GM19395 (cell line): ENCODE results near the gene TBX15.
A peak's percentile ranks its signal among the peaks of the same experiment; 100 is the strongest.
"Not testable (repeated sequence)": the region's sequence is repeated elsewhere in the genome, so short reads cannot be mapped to it uniquely, and the experiment has no call there.

Experiments used
- ATAC-seq: cut with Tn5 transposase; IDR thresholded peaks from one replicate; pipeline ENCODE4 v1.9.1; 2021; ENCODE audit warnings: mild to moderate bottlenecking, moderate library complexity; ENCODE audit not compliant: unreplicated experiment

Gene TBX15

DNA sequence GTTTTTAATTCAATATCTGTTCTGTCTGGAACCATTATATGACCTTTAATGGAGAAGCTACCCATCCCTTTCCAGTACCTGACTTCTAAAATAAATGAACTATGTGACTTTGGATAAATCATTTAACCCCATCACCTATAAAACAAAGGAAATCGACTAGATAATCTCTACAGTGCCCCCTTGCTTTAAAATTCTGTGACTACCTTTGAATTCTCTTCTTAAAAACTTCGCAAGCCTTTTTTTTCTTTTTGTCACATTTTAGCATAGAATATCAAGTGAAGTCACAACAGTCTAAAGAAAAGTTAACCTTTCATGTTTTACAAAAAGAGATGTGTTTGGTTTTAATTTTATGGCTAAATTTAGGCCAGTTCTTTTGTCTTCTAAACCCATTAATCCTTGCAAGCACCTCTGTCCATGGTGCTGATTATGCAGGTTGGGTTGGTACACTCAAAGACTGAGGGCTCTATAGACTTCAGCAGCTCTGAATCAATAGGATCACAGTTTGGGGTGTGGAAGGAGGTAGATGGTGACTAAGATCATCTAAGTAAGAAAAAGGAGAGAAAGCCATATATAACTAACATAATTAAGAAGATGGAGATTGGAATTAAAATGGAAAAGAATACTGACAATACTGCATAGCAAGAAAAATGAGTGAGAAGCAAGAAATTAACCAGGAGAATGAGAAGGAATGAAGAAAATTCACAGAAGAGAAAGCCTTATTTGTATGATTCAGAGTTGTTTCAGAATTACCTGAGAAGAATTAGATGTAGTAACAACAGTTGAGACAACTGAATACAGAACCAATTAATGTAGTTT is 59.2 kb downstream of the TBX15 start:
- no peak for ATAC-seq

GRCh38 chr1:118927427-118928187 is 60.5 kb downstream of the TBX15 start:
- ATAC-seq: no peak

GRCh38 chr1:118926261-118926660 is 61.9 kb downstream of the TBX15 start:
- no peak for ATAC-seq

- no peak for ATAC-seq
Observed at GRCh38 chr1:118925651-118926050, 62.5 kb downstream of the TBX15 start.

GRCh38 chr1:118923319-118923718 is 64.8 kb downstream of the TBX15 start:
- no peak for ATAC-seq

GRCh38 chr1:118921994-118922393 is 66.1 kb downstream of the TBX15 start:
- no peak for ATAC-seq

DNA sequence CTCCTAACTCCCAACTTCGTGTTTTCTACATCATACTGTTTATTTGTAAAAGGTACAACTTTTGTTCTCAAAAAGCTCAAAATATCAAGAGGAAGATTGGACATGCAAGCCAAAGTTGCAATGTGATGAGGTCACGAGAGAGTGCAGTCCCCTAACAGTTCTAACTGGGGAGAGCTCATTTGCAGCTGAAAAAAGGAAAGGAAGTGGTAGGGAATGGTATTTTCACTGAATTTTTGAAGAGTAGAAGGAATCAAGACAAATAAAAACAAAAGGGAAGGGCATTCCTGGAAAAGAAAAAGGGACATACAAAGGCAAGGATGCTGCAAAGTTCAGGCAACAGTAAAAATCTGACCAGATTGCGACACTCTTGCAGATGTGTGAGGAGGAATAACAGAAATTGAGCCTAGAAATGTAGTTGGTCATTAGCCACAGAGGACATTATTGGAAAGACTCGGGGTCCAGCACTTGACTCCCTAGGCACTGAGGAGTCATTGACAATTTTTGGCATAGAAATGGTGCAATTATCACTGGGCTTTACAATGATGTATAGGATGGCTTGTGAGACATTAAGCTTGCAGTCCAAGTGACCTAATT is 67.9 kb downstream of the TBX15 start:
- ATAC-seq: no peak

DNA sequence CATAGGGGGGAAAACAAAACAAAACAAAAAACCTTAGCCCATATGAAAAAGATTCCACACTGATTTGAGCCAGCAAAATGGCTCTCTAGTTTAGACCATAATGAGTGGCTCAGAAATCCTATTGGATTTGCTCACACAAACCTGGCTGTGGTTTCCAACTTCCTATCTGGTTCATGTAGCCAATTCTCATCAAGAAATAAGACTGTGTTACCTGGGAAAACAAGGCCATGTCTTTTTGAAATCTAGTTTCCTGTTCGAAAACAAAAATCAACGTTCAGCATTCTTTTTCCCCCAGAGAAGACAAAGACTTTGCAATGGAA is 69.2 kb downstream of the TBX15 start:
- ATAC-seq: no peak

- peak; percentile 85 for ATAC-seq
Observed at GRCh38 chr1:118918230-118918939, 69.8 kb downstream of the TBX15 start.

- not testable (repeated sequence) for ATAC-seq
Observed at GRCh38 chr1:118916346-118916745, 71.8 kb downstream of the TBX15 start.

DNA sequence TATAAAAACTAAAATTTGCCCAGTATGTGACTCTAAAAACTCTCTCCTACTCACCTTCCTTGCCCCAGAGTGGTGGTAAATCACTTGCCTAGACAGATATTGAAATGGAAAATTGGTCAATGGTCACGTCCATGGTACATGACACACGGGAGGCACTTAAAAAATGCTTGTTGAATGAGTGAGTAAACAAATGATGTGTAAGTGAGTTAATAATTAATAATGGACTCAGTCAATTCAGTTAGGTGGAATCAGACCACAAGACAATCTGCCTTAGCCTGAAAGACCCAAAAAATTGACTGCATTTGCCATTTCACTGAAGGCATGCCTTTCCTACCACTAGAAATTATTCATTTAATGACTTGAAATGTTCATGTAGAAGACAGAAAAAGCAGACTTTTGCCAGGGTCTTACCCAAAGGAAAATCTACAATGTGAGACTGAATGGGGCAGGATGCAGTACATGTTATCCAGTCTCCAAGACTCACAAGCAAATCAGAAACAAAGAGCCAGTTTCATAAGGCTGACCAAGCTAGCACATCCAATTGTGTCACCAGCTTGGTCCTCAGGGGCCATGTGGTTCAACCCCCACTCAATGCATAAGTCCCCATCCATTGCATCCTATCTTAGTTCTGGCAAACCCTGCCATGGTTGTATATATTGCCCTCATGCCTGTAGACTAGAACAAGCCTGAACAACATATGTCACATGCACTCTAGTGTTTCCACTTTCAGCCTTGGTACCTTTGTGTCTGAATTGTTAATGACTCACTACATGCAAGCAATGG is 73.6 kb downstream of the TBX15 start:
- peak; percentile 59 for ATAC-seq

- no peak for ATAC-seq
Observed at GRCh38 chr1:118913818-118914217, 74.3 kb downstream of the TBX15 start.

GRCh38 chr1:118912574-118912973 is 75.6 kb downstream of the TBX15 start:
- ATAC-seq: no peak

GRCh38 chr1:118911571-118911970 is 76.6 kb downstream of the TBX15 start:
- no peak for ATAC-seq

- no peak for ATAC-seq
Observed at GRCh38 chr1:118907466-118907865, 80.7 kb downstream of the TBX15 start.

GRCh38 chr1:118905671-118906070 is 82.5 kb downstream of the TBX15 start:
- no peak for ATAC-seq

- ATAC-seq: no peak
Observed at GRCh38 chr1:118905196-118905595, 82.9 kb downstream of the TBX15 start.

GRCh38 chr1:118902711-118903191 is 85.4 kb downstream of the TBX15 start:
- no peak for ATAC-seq

- no peak for ATAC-seq
Observed at GRCh38 chr1:118902299-118902698, 85.8 kb downstream of the TBX15 start.

GRCh38 chr1:118900643-118901440 is 87.3 kb downstream of the TBX15 start:
- ATAC-seq: no peak
